NCI-H2081 (cell line): ENCODE measurements around the gene ERF.
A peak's percentile ranks its signal among the peaks of the same experiment; 100 is the strongest.

Experiments used
- DNase-seq, 2 experiments: peaks; one replicate each; lab custom pipeline; 2025; lab: John Stamatoyannopoulos, UW

The ERF gene

GRCh38 chr19:42287017-42287826 is 32.3 kb upstream of the ERF start:
- no peak for DNase-seq

- no peak for DNase-seq
These were observed 31.6 kb upstream of the ERF start for GRCh38 chr19:42286349-42287016.

- DNase-seq, result no peak
These were observed 31.0 kb upstream of the ERF start for GRCh38 chr19:42285988-42286348.

- DNase-seq, result no peak
These were observed 30.6 kb upstream of the ERF start for GRCh38 chr19:42285541-42285941.

GRCh38 chr19:42284591-42285341 is 29.8 kb upstream of the ERF start:
- DNase-seq, result no peak

GRCh38 chr19:42284066-42284501 is 29.2 kb upstream of the ERF start:
- peak; percentile 72 to 80 for DNase-seq

- DNase-seq, result peak; percentile 94 to 96
These were observed 28.5 kb upstream of the ERF start for GRCh38 chr19:42283188-42284065.

GRCh38 chr19:42282819-42283187 is 27.9 kb upstream of the ERF start:
- DNase-seq, result peak in 1 of 2 experiments; percentile 23

- peak; percentile 70 to 86 for DNase-seq
These were observed 27.2 kb upstream of the ERF start for GRCh38 chr19:42281827-42282762.

GRCh38 chr19:42281146-42281826 is 26.4 kb upstream of the ERF start:
- DNase-seq, result peak; percentile 84 to 91

- DNase-seq, result peak; percentile 74 to 84
These were observed 25.9 kb upstream of the ERF start for GRCh38 chr19:42280815-42281145.

- DNase-seq, result peak; percentile 94 to 97
These were observed 25.2 kb upstream of the ERF start for GRCh38 chr19:42279902-42280814.

GRCh38 chr19:42279155-42279901 is 24.4 kb upstream of the ERF start:
- no peak for DNase-seq

- DNase-seq, result no peak
These were observed 23.7 kb upstream of the ERF start for GRCh38 chr19:42278452-42279154.

GRCh38 chr19:42277821-42278451 is 23.0 kb upstream of the ERF start:
- DNase-seq, result peak; percentile 39 to 73

GRCh38 chr19:42276821-42277220 is 21.9 kb upstream of the ERF start:
- DNase-seq, result peak in 1 of 2 experiments; percentile 24

GRCh38 chr19:42276284-42276683 is 21.4 kb upstream of the ERF start:
- no peak for DNase-seq
